PC-9 (cell line): ENCODE results near the gene GSTP1. TPM values are rescaled to one million over a fixed set of nuclear protein-coding genes. Genes with fewer than 3 reads are reported as not detected.

ENCODE experiments used
- BruUV-seq: library from RNA; stranded (reverse); fragments of 400-500 nt; replicated peaks from 2 replicates; lab custom pipeline; 2021; lab: Mats Ljungman, UMichigan
- CTCF ChIA-PET: fragments of 300-600 bp; sonication (Branson Sonifier 250); formaldehyde crosslinking; loops from one replicate; lab custom pipeline; 2022; ENCODE audit warnings: antibody characterized with exemption; lab: Charles Lee
- POLR2A ChIA-PET: fragments of 300-600 bp; sonication (Branson Sonifier 250); formaldehyde crosslinking; loops from one replicate; lab custom pipeline; 2022; ENCODE audit warnings: antibody characterized with exemption; ENCODE audit not compliant: unreplicated experiment; lab: Charles Lee
- DNase-seq, 2 experiments: peaks; one replicate each; pipeline versions ENCODE4 v3.0.0 to v3.0.0-alpha.2; 2015 to 2022; ENCODE audit warnings: mixed read lengths in 1 of 2
- H2AFZ ChIP-seq: fragments of 200-600 bp; sonication (generic); 2 replicates; pipeline ENCODE4 v1.8.1; 2017; ENCODE audit warnings: antibody characterized with exemption
- H3F3A ChIP-seq: fragments of 200-600 bp; sonication (generic); 2 replicates; pipeline ENCODE4 v1.8.1; 2017; ENCODE audit warnings: antibody characterized with exemption, mild to moderate bottlenecking, low read depth; ENCODE audit not compliant: insufficient read depth
- H3K27ac ChIP-seq: fragments of 200-600 bp; sonication (generic); 2 replicates; pipeline ENCODE4 v1.6.1; 2016; ENCODE audit warnings: mixed run types
- H3K27me3 ChIP-seq: fragments of 200-600 bp; sonication (generic); 2 replicates; pipeline ENCODE4 v1.6.1; 2016; ENCODE audit warnings: low read depth, mixed run types; ENCODE audit not compliant: insufficient read depth
- H3K36me3 ChIP-seq: fragments of 200-600 bp; sonication (generic); 2 replicates; pipeline ENCODE4 v1.6.1; 2016; ENCODE audit warnings: low read depth, mixed run types
- H3K4me1 ChIP-seq: fragments of 200-600 bp; sonication (generic); replicated peaks from 2 replicates; pipeline ENCODE4 v1.6.1; 2016; ENCODE audit warnings: mixed run types; ENCODE audit not compliant: insufficient read depth
- H3K4me2 ChIP-seq: fragments of 200-600 bp; sonication (generic); 2 replicates; pipeline ENCODE4 v1.6.1; 2017; ENCODE audit warnings: mixed run types
- H3K4me3 ChIP-seq: fragments of 200-600 bp; sonication (generic); 2 replicates; pipeline ENCODE4 v1.6.1; 2016; ENCODE audit warnings: mixed run types
- H3K79me2 ChIP-seq: fragments of 200-600 bp; sonication (generic); 2 replicates; pipeline ENCODE4 v1.6.1; 2017; ENCODE audit warnings: low read depth, mixed run types
- H3K9me2 ChIP-seq: fragments of 200-600 bp; sonication (generic); 2 replicates; pipeline ENCODE4 v1.8.1; 2017; ENCODE audit warnings: mild to moderate bottlenecking; ENCODE audit not compliant: insufficient read depth
- H3K9me3 ChIP-seq: fragments of 200-600 bp; sonication (generic); 2 replicates; pipeline ENCODE4 v1.8.1; 2016; ENCODE audit warnings: low read depth; ENCODE audit not compliant: insufficient read depth
- H4K20me1 ChIP-seq: fragments of 200-600 bp; sonication (generic); 2 replicates; pipeline ENCODE4 v1.8.1; 2017; ENCODE audit not compliant: insufficient read depth
- EZH2 ChIP-seq: fragments of 200-600 bp; sonication (generic); IDR thresholded peaks from 2 replicates; pipeline ENCODE4 v1.8.0; 2017; ENCODE audit warnings: antibody characterized with exemption, low read depth
- intact Hi-C: fragments of 100-400 bp; cut with micrococcal nuclease; formaldehyde crosslinking; loops from one replicate; pipeline ENCODE4 v1.10.0; 2022; ENCODE audit not compliant: unreplicated experiment
- total RNA-seq: library from RNA; stranded (reverse); gene quantifications from 2 replicates; pipeline ENCODE4 v1.2.3, GENCODE V29; 2021
- TF ChIP-seq, protein P1 (sequence below): fragments of 200-600 bp; sonication (generic); conservative IDR thresholded peaks from 2 replicates; pipeline ENCODE4 v1.6.1; 2017; ENCODE audit warnings: mixed run types, antibody characterized with exemption, mild to moderate bottlenecking, moderate library complexity

Gene GSTP1
- total RNA-seq, 1 experiment from 2014 or later, result 2,063 TPM

DNA sequence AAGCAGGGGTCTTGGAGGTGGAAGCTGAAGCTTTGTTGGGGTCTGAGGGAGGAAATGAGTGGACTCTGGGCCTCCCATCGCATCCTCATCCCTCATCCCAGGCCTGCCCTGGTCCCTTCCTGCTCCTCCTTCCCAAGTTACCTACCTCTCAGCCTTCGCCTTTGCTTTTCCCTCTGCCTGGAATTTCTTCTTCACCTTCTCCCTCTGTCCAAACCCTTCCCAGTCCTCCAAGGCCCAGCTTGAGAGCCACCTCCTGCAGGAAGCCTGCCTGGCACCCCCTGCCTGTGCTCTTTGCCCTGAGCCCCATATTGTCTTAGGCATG is 48.2 kb downstream of the GSTP1 start:
- TF ChIP-seq, protein P1, sequence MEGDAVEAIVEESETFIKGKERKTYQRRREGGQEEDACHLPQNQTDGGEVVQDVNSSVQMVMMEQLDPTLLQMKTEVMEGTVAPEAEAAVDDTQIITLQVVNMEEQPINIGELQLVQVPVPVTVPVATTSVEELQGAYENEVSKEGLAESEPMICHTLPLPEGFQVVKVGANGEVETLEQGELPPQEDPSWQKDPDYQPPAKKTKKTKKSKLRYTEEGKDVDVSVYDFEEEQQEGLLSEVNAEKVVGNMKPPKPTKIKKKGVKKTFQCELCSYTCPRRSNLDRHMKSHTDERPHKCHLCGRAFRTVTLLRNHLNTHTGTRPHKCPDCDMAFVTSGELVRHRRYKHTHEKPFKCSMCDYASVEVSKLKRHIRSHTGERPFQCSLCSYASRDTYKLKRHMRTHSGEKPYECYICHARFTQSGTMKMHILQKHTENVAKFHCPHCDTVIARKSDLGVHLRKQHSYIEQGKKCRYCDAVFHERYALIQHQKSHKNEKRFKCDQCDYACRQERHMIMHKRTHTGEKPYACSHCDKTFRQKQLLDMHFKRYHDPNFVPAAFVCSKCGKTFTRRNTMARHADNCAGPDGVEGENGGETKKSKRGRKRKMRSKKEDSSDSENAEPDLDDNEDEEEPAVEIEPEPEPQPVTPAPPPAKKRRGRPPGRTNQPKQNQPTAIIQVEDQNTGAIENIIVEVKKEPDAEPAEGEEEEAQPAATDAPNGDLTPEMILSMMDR, result no peak
- TF ChIP-seq EZH2, result no peak
- Histone ChIP-seq H3K4me2 (no peak overlapping the region), H3K27ac (no peak overlapping the region), H2AFZ (no peak overlapping the region), H3K9me2 (no peaks in the 10 kb centered on the region), H3K4me3 (no peak overlapping the region), H3K9me3 (no peaks in the 10 kb centered on the region), H3F3A (peaks cover 5% of the 10 kb centered on the region; the same call in 1 of the 2 replicates), H3K36me3 (no peaks in the 10 kb centered on the region), H3K79me2 (no peaks in the 10 kb centered on the region), H4K20me1 (no peaks in the 10 kb centered on the region), H3K4me1 (peaks cover 8% of the 10 kb centered on the region), H3K27me3 (no peaks in the 10 kb centered on the region)
- POLR2A ChIA-PET, result no interaction called here
- no peak for DNase-seq
- intact Hi-C loops, result loop anchor here (2.0 kb wide), 1 partner anchor 49 kb away; the partner anchor contains the start of gene GSTP1
- CTCF ChIA-PET, result no interaction called here
- BruUV-seq, result no TSS peak

DNA sequence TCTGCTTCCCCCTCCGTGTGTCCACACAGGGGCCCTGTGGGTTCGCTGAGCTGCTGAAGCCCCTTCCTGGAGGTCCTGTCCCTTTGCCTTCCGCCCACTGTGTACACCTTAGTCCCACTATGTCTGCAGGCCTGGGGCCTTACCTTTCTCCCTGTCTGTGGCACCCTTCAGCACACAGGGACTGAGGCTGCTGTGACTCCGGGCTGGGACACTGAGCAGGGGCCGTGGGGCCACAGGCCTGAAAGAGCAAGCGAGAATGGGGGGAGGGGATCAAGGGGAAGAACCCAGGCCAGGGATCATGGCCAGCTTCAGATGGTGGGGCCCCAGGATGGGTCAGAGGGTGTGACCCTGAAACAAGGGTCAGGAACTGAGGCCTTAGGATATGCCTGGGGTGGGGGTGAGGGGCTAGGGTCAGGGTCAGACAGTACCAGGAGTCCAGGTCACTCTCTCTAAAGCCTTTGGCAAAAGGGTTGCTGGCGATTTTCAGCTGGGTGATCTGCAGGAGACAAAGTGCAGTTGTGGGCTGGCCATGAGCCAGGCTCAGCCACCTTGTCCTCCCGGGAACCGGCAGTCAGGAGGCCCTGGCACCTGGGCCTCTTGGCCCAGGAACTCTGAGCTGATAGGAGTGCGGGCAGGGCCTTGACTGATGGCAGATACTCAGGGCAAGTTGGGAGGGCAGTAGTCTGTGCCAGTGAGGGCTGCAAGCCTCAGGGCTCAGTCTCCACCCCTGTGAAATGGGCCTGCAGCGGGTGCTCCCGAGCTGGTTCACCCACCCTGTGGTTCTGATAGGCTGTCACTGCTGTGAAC is 48.8 kb downstream of the GSTP1 start:
- no TSS peak for BruUV-seq
- no peak overlapping the region for H3K4me3 ChIP-seq
- no peaks in the 10 kb centered on the region for H3K9me3 ChIP-seq
- no peak overlapping the region for H3K4me2 ChIP-seq
- H3K36me3 ChIP-seq, result no peaks in the 10 kb centered on the region
- H2AFZ ChIP-seq, result no peak overlapping the region
- no peaks in the 10 kb centered on the region for H3K79me2 ChIP-seq
- intact Hi-C loops, result no loop called here
- H4K20me1 ChIP-seq, result no peaks in the 10 kb centered on the region
- H3K4me1 ChIP-seq, result peaks cover 8% of the 10 kb centered on the region
- no peak overlapping the region for H3K27ac ChIP-seq
- H3K27me3 ChIP-seq, result no peaks in the 10 kb centered on the region
- ChIA-PET CTCF (no interaction called here), POLR2A (no interaction called here)
- peaks cover 10% of the 10 kb centered on the region; the same call in 1 of the 2 replicates for H3F3A ChIP-seq
- no peak for DNase-seq
- H3K9me2 ChIP-seq, result no peaks in the 10 kb centered on the region
- TF ChIP-seq EZH2, result no peak
- TF ChIP-seq, protein P1, result no peak

DNA sequence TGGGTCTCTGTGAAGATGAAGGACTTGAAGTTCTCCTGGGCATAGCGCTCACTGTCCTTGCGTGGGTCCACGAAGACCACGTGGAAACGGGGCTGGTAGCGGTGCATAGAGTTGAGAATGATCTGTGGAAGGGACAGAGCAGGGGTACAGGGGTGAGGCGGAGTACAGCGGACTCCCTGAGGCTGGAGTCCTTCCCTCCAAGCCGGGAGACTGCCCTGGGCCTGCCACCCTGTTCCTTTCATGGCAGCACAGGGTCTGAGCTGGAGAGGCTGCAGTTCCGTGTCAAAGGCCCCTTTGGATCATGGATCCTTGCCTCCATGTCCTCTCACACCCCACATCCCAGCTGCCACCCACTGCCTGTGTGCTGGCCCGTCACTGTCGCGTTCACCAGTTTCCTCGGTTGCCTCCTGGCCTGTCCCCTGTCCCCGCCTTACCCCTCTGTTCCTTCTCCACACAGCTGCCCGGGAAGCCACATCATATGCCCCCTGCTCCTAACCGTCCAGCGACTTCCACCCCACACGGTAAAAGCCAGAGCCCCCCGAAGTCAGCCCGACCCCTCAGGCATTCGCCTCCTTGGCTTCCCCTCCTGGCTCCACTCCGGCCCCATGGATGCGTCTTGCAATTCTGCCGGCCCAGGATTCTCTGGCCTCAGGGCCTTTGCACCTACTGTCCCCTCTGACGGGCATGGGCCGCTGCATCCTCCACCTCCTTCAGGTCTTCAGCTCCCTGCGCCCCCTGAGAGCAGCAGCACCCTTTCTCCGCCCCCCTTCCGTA is 49.6 kb downstream of the GSTP1 start:
- TF ChIP-seq, protein P1, result no peak
- no peak for TF ChIP-seq EZH2
- Histone ChIP-seq H3K36me3 (no peaks in the 10 kb centered on the region), H3K9me2 (no peaks in the 10 kb centered on the region), H3K27ac (no peak overlapping the region), H3F3A (peaks cover 10% of the 10 kb centered on the region; the same call in 1 of the 2 replicates), H3K27me3 (no peaks in the 10 kb centered on the region), H3K4me1 (peaks cover 8% of the 10 kb centered on the region), H3K9me3 (no peaks in the 10 kb centered on the region), H2AFZ (no peak overlapping the region), H3K4me2 (no peak overlapping the region), H3K79me2 (no peaks in the 10 kb centered on the region), H4K20me1 (no peaks in the 10 kb centered on the region), H3K4me3 (no peak overlapping the region)
- no peak for DNase-seq
- ChIA-PET POLR2A (no interaction called here), CTCF (no interaction called here)
- intact Hi-C loops, result no loop called here
- BruUV-seq, result no TSS peak
